Kidney (tissue), 14 donors: Measurements from ENCODE around the gene HYCC1. TPM values are rescaled to one million over a fixed set of nuclear protein-coding genes. Genes with fewer than 3 reads are reported as not detected.

Source experiments
- DNase-seq, 5 donors: peaks; one replicate each; pipeline ENCODE4 v3.0.0-alpha.2; 2013 to 2020
- FAIRE-seq: peaks from 2 replicates; lab custom pipeline; 2012; peaks lifted over from hg19 to GRCh38; lab: Jason Lieb, UNC
- H3K27ac ChIP-seq, 2 donors: one replicate each; pipeline ENCODE4 v1.7.0; 2013; ENCODE audit warnings: low read depth in 2 of 2, low read length in 2 of 2, inconsistent platforms in 1 of 2
- H3K27me3 ChIP-seq: one replicate; pipeline ENCODE4 v1.7.1; 2013; ENCODE audit warnings: low read length, inconsistent platforms; ENCODE audit not compliant: control insufficient read depth, insufficient read depth
- H3K36me3 ChIP-seq, 3 donors: one replicate each; pipeline versions ENCODE4 v1.7.0 to v1.7.1; 2013; ENCODE audit warnings: low read length in 3 of 3, control low read depth in 1 of 3, inconsistent platforms in 1 of 3; ENCODE audit not compliant: insufficient read depth in 3 of 3, control insufficient read depth in 2 of 3
- H3K4me1 ChIP-seq, 3 donors: one replicate each; pipeline versions ENCODE4 v1.7.0 to v1.7.1; 2013; ENCODE audit warnings: low read length in 3 of 3, inconsistent platforms in 1 of 3, low read depth in 1 of 3; ENCODE audit not compliant: control insufficient read depth in 2 of 3, insufficient read depth in 2 of 3
- H3K4me3 ChIP-seq, 3 donors: one replicate each; pipeline versions ENCODE4 v1.7.0 to v1.8.1; 2013; ENCODE audit warnings: low read length in 3 of 3, control low read depth in 1 of 3, inconsistent platforms in 1 of 3
- H3K9ac ChIP-seq, 3 donors: one replicate each; pipeline versions ENCODE4 v1.7.0 to v1.7.1; 2013; ENCODE audit warnings: low read length in 3 of 3, control low read depth in 1 of 3, inconsistent platforms in 1 of 3
- H3K9me3 ChIP-seq, 3 donors: one replicate each; pipeline versions ENCODE4 v1.7.0 to v1.7.1; 2013; ENCODE audit warnings: low read length in 3 of 3, control low read depth in 1 of 3, inconsistent platforms in 1 of 3; ENCODE audit not compliant: control insufficient read depth in 2 of 3, insufficient read depth in 1 of 3
- CTCF ChIP-seq: IDR thresholded peaks from 3 replicates; pipeline ENCODE4 v1.5.1; 2012; ENCODE audit warnings: mild to moderate bottlenecking, moderate library complexity, borderline replicate concordance; ENCODE audit not compliant: insufficient read depth; ENCODE audit errors: extremely low read depth
- intact Hi-C: fragments of 100-400 bp; cut with DNase I; formaldehyde crosslinking; loops from one replicate; pipeline ENCODE4 v1.11.1; 2022
- polyA plus RNA-seq: library from polyadenylated mRNA; stranded (reverse); fragments of 350-450 nt; fragmentation: Illumina TruSeq; extraction: RNeasy Lipid Tissue Mini Kit (QIAGEN cat#74804); gene quantifications from one replicate; pipeline ENCODE4 v1.2.3, GENCODE V29; 2014; ENCODE audit warnings: low read depth, low replicate concordance; ENCODE audit not compliant: insufficient read depth
- total RNA-seq: library from RNA; stranded (reverse); fragmentation: NEBNext Ultra II Directional; extraction: Animal tissue kit (Norgen Biotek cat#: 25700); gene quantifications from one replicate; pipeline ENCODE4 v1.2.1, GENCODE V29; 2021
- donor health status: control.
- donor health status: control.
- donor health status: control.
- donor health status: control.
- donor health status: control.
- donor health status: DM: yes; HTN: yes; CAD: no.
- donor health status: Normal renal cell carcinoma (clear cell type).

The HYCC1 gene
- total and polyA plus RNA-seq, 2 donors from 2014 or later, result 2.2 to 22.6 TPM

GRCh38 chr7:23009303-23009702, 4.6 kb downstream of the HYCC1 start:
- DNase-seq (no peak), FAIRE-seq (no peak)
- intact Hi-C loops, result no loop called here
- Histone ChIP-seq H3K9ac (no peak overlapping the region), H3K4me1 (peaks cover 0 to under 1% (median 0%) of the 10 kb centered on the region in 3 donors), H3K9me3 (no peaks in the 10 kb centered on the region), H3K4me3 (no peak overlapping the region), H3K27me3 (no peaks in the 10 kb centered on the region), H3K27ac (no peak overlapping the region), H3K36me3 (no peaks in the 10 kb centered on the region)
- no peak for TF ChIP-seq CTCF

- Histone ChIP-seq H3K36me3 (no peaks in the 10 kb centered on the region), H3K27me3 (no peaks in the 10 kb centered on the region), H3K9ac (no peak overlapping the region), H3K4me1 (no peaks in the 10 kb centered on the region), H3K27ac (no peak overlapping the region), H3K9me3 (no peaks in the 10 kb centered on the region), H3K4me3 (no peak overlapping the region)
- TF ChIP-seq CTCF, result no peak
- FAIRE-seq (no peak), DNase-seq (no peak)
- intact Hi-C loops, result no loop called here
These were observed 9.7 kb downstream of the HYCC1 start for GRCh38 chr7:23004247-23004520.

GRCh38 chr7:23003505-23004246, 10.3 kb downstream of the HYCC1 start:
- Histone ChIP-seq H3K4me1 (no peaks in the 10 kb centered on the region), H3K27ac (no peak overlapping the region), H3K36me3 (no peaks in the 10 kb centered on the region), H3K27me3 (no peaks in the 10 kb centered on the region), H3K9me3 (no peaks in the 10 kb centered on the region), H3K9ac (no peak overlapping the region), H3K4me3 (no peak overlapping the region)
- TF ChIP-seq CTCF, result no peak
- no peak for DNase-seq
- intact Hi-C loops, result no loop called here
- no peak for FAIRE-seq

GRCh38 chr7:23002698-23003097, 11.2 kb downstream of the HYCC1 start:
- intact Hi-C loops, result no loop called here
- no peak for TF ChIP-seq CTCF
- H3K36me3 ChIP-seq, result no peaks in the 10 kb centered on the region
- H3K9ac ChIP-seq, result no peak overlapping the region
- no peak overlapping the region for H3K27ac ChIP-seq
- H3K9me3 ChIP-seq, result no peaks in the 10 kb centered on the region
- H3K4me1 ChIP-seq, result no peaks in the 10 kb centered on the region
- no peak for DNase-seq
- no peak for FAIRE-seq
- H3K27me3 ChIP-seq, result no peaks in the 10 kb centered on the region
- H3K4me3 ChIP-seq, result no peak overlapping the region
